GM12878 (cell line): ENCODE data around the gene ZNF581. TPM values are rescaled to one million over a fixed set of nuclear protein-coding genes. Genes with fewer than 3 reads are reported as not detected.

Experiments
- ATAC-seq: fragments of 200-7000 bp; cut with Tn5 transposase; 3 replicates; pipeline ENCODE4 v1.9.1; 2020; ENCODE audit warnings: mild to moderate bottlenecking, moderate library complexity
- BruUV-seq: library from RNA; stranded (reverse); fragments of 400-500 nt; replicated peaks from 2 replicates; lab custom pipeline; 2021; lab: Mats Ljungman, UMichigan
- CTCF ChIA-PET: fragments of 300-600 bp; sonication (Branson Sonifier 250); formaldehyde crosslinking; extraction: SDS; loops from one replicate; lab custom pipeline; 2021; ENCODE audit warnings: inconsistent platforms; lab: Yijun Ruan, JAX
- POLR2A ChIA-PET: fragments of 350-600 bp; formaldehyde crosslinking; extraction: SDS; loops from one replicate; lab custom pipeline; 2021; ENCODE audit warnings: inconsistent platforms; lab: Charles Lee
- RAD21 ChIA-PET: fragments of 300-600 bp; sonication (Branson Sonifier 250); formaldehyde crosslinking; loops from one replicate; lab custom pipeline; 2023; ENCODE audit warnings: antibody characterized with exemption; ENCODE audit not compliant: unreplicated experiment; lab: Charles Lee
- SMC1A ChIA-PET: fragments of 300-600 bp; sonication (Branson Sonifier 250); formaldehyde crosslinking; loops from one replicate; lab custom pipeline; 2023; ENCODE audit not compliant: unreplicated experiment, uncharacterized antibody; lab: Charles Lee
- DNase-seq: peaks from one replicate; pipeline ENCODE4 v3.0.0-alpha.2; 2011; ENCODE audit warnings: low read depth, low spot score
- FAIRE-seq: peaks from 3 replicates; lab custom pipeline; 2011; peaks lifted over from hg19 to GRCh38; lab: Jason Lieb, UNC
- H2AFZ ChIP-seq: 2 replicates; pipeline ENCODE4 v1.6.0; 2011; ENCODE audit warnings: low read depth, low read length, control low read depth; ENCODE audit not compliant: control insufficient read depth
- H3K27ac ChIP-seq: 2 replicates; pipeline ENCODE4 v1.5.1; 2011; ENCODE audit warnings: control low read depth; ENCODE audit not compliant: control insufficient read depth, insufficient read depth
- H3K27me3 ChIP-seq, 2 experiments: replicated peaks in 1 of 2; 2 replicates each; pipeline versions ENCODE4 v1.6.0 to v1.6.1; 2011; ENCODE audit warnings: low read length in 1 of 2; ENCODE audit not compliant: control insufficient read depth in 2 of 2, insufficient read depth in 2 of 2
- H3K36me3 ChIP-seq, 2 experiments: 2 replicates each; pipeline ENCODE4 v1.5.1; 2011; ENCODE audit warnings: low read length in 1 of 2; ENCODE audit not compliant: control insufficient read depth in 2 of 2, insufficient read depth in 2 of 2
- H3K4me1 ChIP-seq: 2 replicates; pipeline ENCODE4 v1.6.1; 2011; ENCODE audit warnings: mild to moderate bottlenecking, low read length, moderate library complexity, mixed read lengths; ENCODE audit not compliant: control insufficient read depth, insufficient read depth
- H3K4me2 ChIP-seq: 2 replicates; pipeline ENCODE4 v1.6.0; 2011; ENCODE audit warnings: control low read depth; ENCODE audit not compliant: control insufficient read depth, insufficient read depth
- H3K4me3 ChIP-seq: fragments of 200-600 bp; sonication (generic); 2 replicates; pipeline ENCODE4 v1.5.1; 2016
- H3K79me2 ChIP-seq: 2 replicates; pipeline ENCODE4 v1.6.0; 2011; ENCODE audit warnings: low read length; ENCODE audit not compliant: control insufficient read depth, insufficient read depth
- H3K9ac ChIP-seq: 2 replicates; pipeline ENCODE4 v1.8.0; 2011; ENCODE audit warnings: low read length, control low read depth, mixed read lengths; ENCODE audit not compliant: control insufficient read depth, insufficient read depth
- H3K9me3 ChIP-seq: replicated peaks from 3 replicates; pipeline ENCODE4 v1.5.1; 2011; ENCODE audit warnings: mild to moderate bottlenecking, low read length; ENCODE audit not compliant: control insufficient read depth, insufficient read depth
- H4K20me1 ChIP-seq: 2 replicates; pipeline ENCODE4 v1.6.0; 2011; ENCODE audit not compliant: control insufficient read depth, insufficient read depth
- FOS ChIP-seq: IDR thresholded peaks from 3 replicates; pipeline ENCODE4 v1.6.1; 2011; ENCODE audit warnings: borderline replicate concordance; ENCODE audit not compliant: insufficient read length; ENCODE audit errors: extremely low read depth
- NFYA ChIP-seq: IDR thresholded peaks from 2 replicates; pipeline ENCODE4 v1.6.1; 2011; ENCODE audit warnings: low read depth, mild to moderate bottlenecking, low read length, improper control_type of control experiment, borderline replicate concordance
- PML ChIP-seq: IDR thresholded peaks from 2 replicates; pipeline ENCODE4 v1.6.1; 2012; ENCODE audit warnings: low read length, inconsistent platforms
- POLR2AphosphoS5 ChIP-seq: IDR thresholded peaks from 2 replicates; pipeline ENCODE4 v1.6.1; 2011; ENCODE audit warnings: mild to moderate bottlenecking, low read length, inconsistent platforms
- SPI1 ChIP-seq: IDR thresholded peaks from 2 replicates; pipeline ENCODE4 v1.6.1; 2011; ENCODE audit warnings: low read depth, mild to moderate bottlenecking, low read length, moderate library complexity, borderline replicate concordance; ENCODE audit not compliant: insufficient read depth
- SRF ChIP-seq, 2 experiments: IDR thresholded peaks; 2 replicates each; pipeline ENCODE4 v1.6.1; 2011; ENCODE audit warnings: low read depth in 2 of 2, low read length in 2 of 2, mild to moderate bottlenecking in 1 of 2, moderate library complexity in 1 of 2
- YBX1 ChIP-seq: fragments of 450-650 bp; IDR thresholded peaks from 2 replicates; pipeline ENCODE4 v1.6.1; 2016; ENCODE audit warnings: antibody characterized with exemption
- WGBS: methylation state at CpG from one replicate; pipeline ENCODE4 v1.1.6; 2016; ENCODE audit warnings: low lambda C conversion rate; ENCODE audit not compliant: insufficient replicate concordance, insufficient coverage; ENCODE audit errors: missing lambda C conversion rate; 5-methylcytosine and 5-hydroxymethylcytosine counted together
- in situ Hi-C: fragments of 300-500 bp; cut with MboI; formaldehyde crosslinking; loops from 9 replicates; pipeline ENCODE4 v1.14.3; 2018; ENCODE audit warnings: mixed read lengths
- intact Hi-C: fragments of 100-400 bp; cut with micrococcal nuclease; formaldehyde crosslinking; loops from one replicate; pipeline ENCODE4 v1.14.2; 2022; ENCODE audit not compliant: unreplicated experiment
- polyA plus RNA-seq, 11 experiments: library from polyadenylated mRNA; depleted of rRNA in 4 of 11; unstranded in 6 of 11; stranded (reverse) in 5 of 11; fragments of >200 nt; fragmentation: Nextera tagmentation in 4 of 11; fragmentation: Illumina TruSeq in 1 of 11; extraction: Ambion mirVana in 4 of 11; extraction: Trizol in 1 of 11; gene quantifications; 1 replicate in 1 of 11; 2 replicates in 10 of 11; pipeline versions ENCODE4 v1.2.1 to v1.2.3, GENCODE V29; 2011 to 2016; ENCODE audit warnings: inconsistent platforms in 2 of 11, missing spikeins in 2 of 11, low read depth in 1 of 11
- total RNA-seq, 4 experiments: library from RNA; depleted of rRNA in 3 of 4; stranded (reverse); fragments of >200 nt in 3 of 4; fragmentation: Illumina TruSeq in 1 of 4; extraction: Trizol in 1 of 4; gene quantifications; 2 replicates each; pipeline versions ENCODE4 v1.2.1 to v1.2.3, GENCODE V29; 2013 to 2021
- TF ChIP-seq, protein P1 (sequence below): fragments of 450-650 bp; IDR thresholded peaks from 2 replicates; pipeline ENCODE4 v1.6.1; 2014; ENCODE audit warnings: mild to moderate bottlenecking

ZNF581 gene
- total and polyA plus RNA-seq, 10 of the 15 experiments (the other 5 are each of a cell fraction or from before 2014, with no cell fraction given), result 4.7 to 45.4 (median 22.2) TPM

DNA sequence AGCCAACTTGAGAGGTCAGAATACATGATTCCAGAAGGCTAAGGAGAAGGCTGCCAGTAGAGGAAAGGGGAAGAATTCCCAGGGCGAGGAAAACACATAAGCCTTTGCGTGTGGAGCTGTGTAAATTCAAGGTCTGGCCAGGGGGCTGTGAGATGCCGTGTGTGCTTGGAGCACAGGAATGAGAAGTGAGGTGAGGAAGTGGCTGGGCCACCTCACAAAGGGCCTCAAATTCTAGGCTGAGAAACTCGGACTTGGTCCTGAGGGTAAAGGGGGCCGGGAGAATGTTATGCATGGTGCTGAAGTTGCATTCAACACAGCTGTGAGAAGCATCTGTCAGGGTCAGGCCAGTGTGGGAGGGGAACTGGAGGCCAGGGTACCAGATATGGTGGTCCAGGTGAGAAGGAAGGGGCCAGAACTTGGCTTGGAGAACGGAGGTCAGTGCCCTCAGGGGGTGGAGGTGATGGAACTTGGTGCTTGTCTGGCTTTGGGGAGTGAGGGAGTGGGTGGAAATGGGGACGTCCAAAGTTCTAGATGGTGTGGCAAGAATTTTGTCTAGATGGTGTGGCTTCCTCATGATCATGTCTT lies 7.5 kb upstream of the ZNF581 start:
- Histone ChIP-seq H3K79me2 (peaks cover 44% of the 10 kb centered on the region), H3K9ac (peak overlapping the region; percentile 100), H3K36me3 (no peaks in the 10 kb centered on the region), H4K20me1 (no peaks in the 10 kb centered on the region), H3K4me3 (peak overlapping the region; percentile 92), H2AFZ (no peak overlapping the region), H3K27ac (peak overlapping the region; percentile 99), H3K4me1 (peaks cover 39% of the 10 kb centered on the region), H3K27me3 (no peaks in the 10 kb centered on the region), H3K9me3 (no peaks in the 10 kb centered on the region), H3K4me2 (peak overlapping the region; percentile 91)
- no peak for DNase-seq
- ChIA-PET CTCF (interaction anchor here (1.2 to 7.7 kb wide), 4 partner anchors 12 to 121 kb away, joined by 3 to 65 read pairs (median 22); partner anchors contain the start of genes CCDC106 and ZNF865), POLR2A (interaction anchor here (0.7 to 4.5 kb wide), 3 partner anchors 12 to 21 kb away, joined by 3 to 28 read pairs (median 12); partner anchors contain the start of genes CCDC106 and U2AF2), RAD21 (interaction anchor here (1.3 kb wide), 1 partner anchor 11 kb away, joined by 3 read pairs; no protein-coding TSS in a partner anchor), SMC1A (interaction anchor here (1.2 to 2.5 kb wide), 5 partner anchors 10 to 37 kb away, joined by 3 to 11 read pairs (median 5); partner anchors contain the start of genes CCDC106, FIZ1 and U2AF2)
- FAIRE-seq, result no peak
- intact Hi-C loops, result loop anchor here (10.0 kb wide), 1 partner anchor 439 kb away; no protein-coding TSS in a partner anchor
- 24% methylated on average over 7 of the region's 7 CpGs for WGBS
- TF ChIP-seq, protein P1, sequence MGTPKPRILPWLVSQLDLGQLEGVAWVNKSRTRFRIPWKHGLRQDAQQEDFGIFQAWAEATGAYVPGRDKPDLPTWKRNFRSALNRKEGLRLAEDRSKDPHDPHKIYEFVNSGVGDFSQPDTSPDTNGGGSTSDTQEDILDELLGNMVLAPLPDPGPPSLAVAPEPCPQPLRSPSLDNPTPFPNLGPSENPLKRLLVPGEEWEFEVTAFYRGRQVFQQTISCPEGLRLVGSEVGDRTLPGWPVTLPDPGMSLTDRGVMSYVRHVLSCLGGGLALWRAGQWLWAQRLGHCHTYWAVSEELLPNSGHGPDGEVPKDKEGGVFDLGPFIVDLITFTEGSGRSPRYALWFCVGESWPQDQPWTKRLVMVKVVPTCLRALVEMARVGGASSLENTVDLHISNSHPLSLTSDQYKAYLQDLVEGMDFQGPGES, result no peak
- no peak for TF ChIP-seq NFYA
- no peak for TF ChIP-seq PML
- TF ChIP-seq SPI1, result peak; percentile 25; the same call in 1 of the 2 replicates
- TF ChIP-seq POLR2AphosphoS5, result peak; percentile 54; the same call in 1 of the 2 replicates
- no peak for TF ChIP-seq YBX1
- TF ChIP-seq FOS, result no peak
- TF ChIP-seq SRF (IDR thresholded peaks at IDR 0.05; ENCODE audit: low read depth in 2 of 2, low read length in 2 of 2), result no peak
- in situ Hi-C loops, result no loop called here
- ATAC-seq, result no peak
- TSS peak; percentile 79 for BruUV-seq
